ACHN (cell line): ENCODE measurements around the gene OSBPL1A.
A peak's percentile ranks its signal among the peaks of the same experiment; 100 is the strongest.

Source experiments
- DNase-seq: peaks from one replicate; pipeline ENCODE4 v3.0.0-alpha.2; 2015
- in situ Hi-C: cut with HindIII; loops from 2 replicates; pipeline ENCODE4 v1.10.0; 2017; ENCODE audit warnings: low sequenced_read_pairs, low pct_ligation_motif_present, low pct_unique_long_range_greater_than_20kb

The OSBPL1A gene

GRCh38 chr18:24397694-24398368 lies at the start of gene OSBPL1A:
Gene OSBPL1A (minus strand): TSS chr18:24397824. CDS start chr18:24377533, 20,291 bp downstream.
- in situ Hi-C loops: no loop called here
- DNase-seq: peak; percentile 91

GRCh38 chr18:24446953-24447538 lies 49.4 kb upstream of the OSBPL1A start:
- no peak for DNase-seq
- in situ Hi-C loops: no loop called here

- in situ Hi-C loops: no loop called here
- no peak for DNase-seq
These were observed 48.8 kb upstream of the OSBPL1A start for GRCh38 chr18:24446453-24446852.

GRCh38 chr18:24443870-24444269 lies 46.2 kb upstream of the OSBPL1A start:
- no peak for DNase-seq
- in situ Hi-C loops: no loop called here

GRCh38 chr18:24436939-24437338 lies 39.3 kb upstream of the OSBPL1A start:
- in situ Hi-C loops: no loop called here
- no peak for DNase-seq

- in situ Hi-C loops: no loop called here
- DNase-seq: no peak
These were observed 35.0 kb upstream of the OSBPL1A start for GRCh38 chr18:24432618-24433017.

GRCh38 chr18:24429188-24429587 lies 31.6 kb upstream of the OSBPL1A start:
- in situ Hi-C loops: no loop called here
- no peak for DNase-seq

GRCh38 chr18:24428709-24429108 lies 31.1 kb upstream of the OSBPL1A start:
- in situ Hi-C loops: no loop called here
- DNase-seq: no peak

- in situ Hi-C loops: no loop called here
- DNase-seq: peak; percentile 17
These were observed 29.9 kb upstream of the OSBPL1A start for GRCh38 chr18:24427484-24427883.

- in situ Hi-C loops: no loop called here
- DNase-seq: peak; percentile 84
These were observed 29.0 kb upstream of the OSBPL1A start, which contains the start of gene IMPACT for GRCh38 chr18:24426398-24427294. Gene IMPACT (plus strand): TSS chr18:24426670. CDS start chr18:24426757, 87 bp downstream.

- in situ Hi-C loops: no loop called here
- DNase-seq: no peak
These were observed 28.4 kb upstream of the OSBPL1A start for GRCh38 chr18:24426073-24426397.

- no peak for DNase-seq
These were observed 24.2 kb upstream of the OSBPL1A start for GRCh38 chr18:24421831-24422230.

GRCh38 chr18:24420551-24420950 lies 22.9 kb upstream of the OSBPL1A start:
- no peak for DNase-seq
- in situ Hi-C loops: no loop called here

More at GRCh38 chr18:24421831-24422230, 24.2 kb upstream of the OSBPL1A start:
- in situ Hi-C loops: no loop called here

- in situ Hi-C loops: no loop called here
- no peak for DNase-seq
These were observed 19.9 kb upstream of the OSBPL1A start for GRCh38 chr18:24417480-24417879.

- in situ Hi-C loops: no loop called here
- DNase-seq: no peak
These were observed 16.9 kb upstream of the OSBPL1A start for GRCh38 chr18:24414349-24415003.

- in situ Hi-C loops: no loop called here
- peak; percentile 28 for DNase-seq
These were observed 15.5 kb upstream of the OSBPL1A start for GRCh38 chr18:24413148-24413547.

GRCh38 chr18:24408496-24408895 lies 10.9 kb upstream of the OSBPL1A start:
- in situ Hi-C loops: no loop called here

GRCh38 chr18:24404591-24404990 lies 7.0 kb upstream of the OSBPL1A start:
- in situ Hi-C loops: no loop called here

More at GRCh38 chr18:24408496-24408895, 10.9 kb upstream of the OSBPL1A start:
- DNase-seq: no peak

GRCh38 chr18:24403076-24403475 lies 5.5 kb upstream of the OSBPL1A start:
- in situ Hi-C loops: no loop called here
- no peak for DNase-seq

More at GRCh38 chr18:24404591-24404990, 7.0 kb upstream of the OSBPL1A start:
- DNase-seq: no peak
